H1 (cell line): ENCODE measurements around the gene HBQ1. TPM values are rescaled to one million over a fixed set of nuclear protein-coding genes. Genes with fewer than 3 reads are reported as not detected.
A peak's percentile ranks its signal among the peaks of the same experiment; 100 is the strongest.
"Not testable (repeated sequence)": the region's sequence is repeated elsewhere in the genome, so short reads cannot be mapped to it uniquely, and the experiment has no call there.

ENCODE experiments used
- CTCF ChIA-PET: fragments of 300-600 bp; sonication (Branson Sonifier 250); formaldehyde crosslinking; loops from one replicate; lab custom pipeline; 2021; ENCODE audit not compliant: partially characterized antibody; lab: Charles Lee
- POLR2A ChIA-PET: fragments of 300-600 bp; sonication (Branson Sonifier 250); formaldehyde crosslinking; loops from one replicate; lab custom pipeline; 2021; ENCODE audit warnings: inconsistent platforms; ENCODE audit not compliant: partially characterized antibody; lab: Charles Lee
- DNase-seq, 2 experiments: peaks; one replicate each; pipeline versions ENCODE4 v3.0.0 to v3.0.0-alpha.2; 2010 to 2022; ENCODE audit warnings: low spot score in 2 of 2, low read depth in 1 of 2, mixed read lengths in 1 of 2
- FAIRE-seq: peaks from 2 replicates; lab custom pipeline; 2011; peaks lifted over from hg19 to GRCh38; lab: Jason Lieb, UNC
- H2AFZ ChIP-seq: 2 replicates; pipeline ENCODE4 v1.8.1; 2012; ENCODE audit warnings: low read length, inconsistent platforms
- H2AK5ac ChIP-seq: 2 replicates; pipeline ENCODE4 v1.6.1; 2013; ENCODE audit warnings: low read depth, low read length
- H2BK120ac ChIP-seq: replicated peaks from 2 replicates; pipeline ENCODE3; 2013; ENCODE audit warnings: low read depth, low read length, inconsistent platforms
- H2BK12ac ChIP-seq: 2 replicates; pipeline ENCODE4 v1.6.1; 2013; ENCODE audit warnings: low read depth, low read length
- H2BK15ac ChIP-seq: 2 replicates; pipeline ENCODE4 v1.6.1; 2013; ENCODE audit warnings: low read length
- H2BK20ac ChIP-seq: 2 replicates; pipeline ENCODE4 v1.6.1; 2013; ENCODE audit warnings: low read length
- H2BK5ac ChIP-seq: 2 replicates; pipeline ENCODE4 v1.6.1; 2013; ENCODE audit warnings: low read depth, low read length
- H3K14ac ChIP-seq: 2 replicates; pipeline ENCODE4 v1.6.1; 2013; ENCODE audit warnings: inconsistent platforms; ENCODE audit not compliant: insufficient read length
- H3K18ac ChIP-seq: 2 replicates; pipeline ENCODE4 v1.6.1; 2013; ENCODE audit warnings: low read length; ENCODE audit errors: extremely low read depth
- H3K23ac ChIP-seq: 2 replicates; pipeline ENCODE4 v1.6.1; 2013; ENCODE audit warnings: inconsistent platforms; ENCODE audit not compliant: insufficient read length
- H3K23me2 ChIP-seq: 2 replicates; pipeline ENCODE4 v1.6.1; 2013; ENCODE audit warnings: low read depth, low read length
- H3K27ac ChIP-seq: 2 replicates; pipeline ENCODE4 v1.6.1; 2011; ENCODE audit warnings: low read depth, low read length, inconsistent platforms
- H3K27me3 ChIP-seq, 4 experiments: replicated peaks in 1 of 4; 1 replicate in 1 of 4; 2 replicates in 3 of 4; pipeline versions ENCODE4 v1.6.1 to v1.8.1; 2011 to 2013; ENCODE audit warnings: low read length in 3 of 4, mild to moderate bottlenecking in 3 of 4, inconsistent platforms in 2 of 4, mixed read lengths in 2 of 4, moderate library complexity in 1 of 4; ENCODE audit not compliant: control insufficient read depth in 3 of 4, insufficient read depth in 3 of 4; ENCODE audit errors: extremely low read depth in 1 of 4
- H3K36me3 ChIP-seq, 4 experiments: 2 replicates each; pipeline versions ENCODE4 v1.6.1 to v1.8.1; 2011 to 2013; ENCODE audit warnings: mild to moderate bottlenecking in 4 of 4, low read length in 3 of 4, moderate library complexity in 2 of 4, control low read depth in 1 of 4, inconsistent platforms in 1 of 4; ENCODE audit not compliant: insufficient read depth in 4 of 4, control insufficient read depth in 2 of 4
- H3K4ac ChIP-seq: replicated peaks from 2 replicates; pipeline ENCODE3; 2013; ENCODE audit warnings: low read length, low read depth, mixed read lengths, inconsistent platforms; ENCODE audit not compliant: insufficient read length
- H3K4me1 ChIP-seq, 4 experiments: replicated peaks in 1 of 4; 1 replicate in 1 of 4; 2 replicates in 3 of 4; pipeline versions ENCODE4 v1.6.1 to v1.8.1; 2011 to 2013; ENCODE audit warnings: low read length in 3 of 4, inconsistent platforms in 2 of 4, mixed read lengths in 1 of 4; ENCODE audit not compliant: insufficient read depth in 4 of 4, control insufficient read depth in 3 of 4
- H3K4me2 ChIP-seq, 2 experiments: 2 replicates each; pipeline versions ENCODE4 v1.6.1 to v1.8.1; 2011 to 2013; ENCODE audit warnings: low read depth in 2 of 2, low read length in 2 of 2, control low read depth in 1 of 2, inconsistent platforms in 1 of 2, mild to moderate bottlenecking in 1 of 2; ENCODE audit not compliant: insufficient read depth in 1 of 2
- H3K4me3 ChIP-seq, 4 experiments: fragments of 200-600, 300-600 bp in 1 of 4; sonication (generic), shearing (Covaris generic), sonication (Bioruptor Twin) in 1 of 4; 2 replicates each; pipeline versions ENCODE4 v1.5.1 to v1.8.1; 2011 to 2016; ENCODE audit warnings: low read length in 4 of 4, low read depth in 3 of 4, control low read depth in 2 of 4, inconsistent platforms in 2 of 4, mild to moderate bottlenecking in 2 of 4, mixed read lengths in 1 of 4, moderate library complexity in 1 of 4; ENCODE audit not compliant: insufficient read depth in 2 of 4; ENCODE audit errors: extremely low read depth in 1 of 4
- H3K56ac ChIP-seq: replicated peaks from 2 replicates; pipeline ENCODE3; 2013; ENCODE audit warnings: low read depth, mild to moderate bottlenecking, mixed read lengths, low read length, inconsistent platforms; ENCODE audit not compliant: insufficient read length
- H3K79me1 ChIP-seq: 2 replicates; pipeline ENCODE4 v1.6.1; 2013; ENCODE audit warnings: low read depth, low read length, control low read depth
- H3K79me2 ChIP-seq, 2 experiments: 2 replicates each; pipeline versions ENCODE4 v1.6.1 to v1.8.1; 2012 to 2013; ENCODE audit warnings: low read length in 2 of 2, mild to moderate bottlenecking in 2 of 2, inconsistent platforms in 1 of 2; ENCODE audit not compliant: insufficient read depth in 2 of 2, control insufficient read depth in 1 of 2
- H3K9ac ChIP-seq, 4 experiments: replicated peaks in 1 of 4; 1 replicate in 1 of 4; 2 replicates in 3 of 4; pipeline versions ENCODE4 v1.6.1 to v1.8.1; 2011 to 2013; ENCODE audit warnings: low read depth in 3 of 4, low read length in 3 of 4, control low read depth in 2 of 4, mild to moderate bottlenecking in 2 of 4, moderate library complexity in 2 of 4, inconsistent platforms in 1 of 4; ENCODE audit errors: extremely low read depth in 1 of 4
- H3K9me3 ChIP-seq, 2 experiments: 2 replicates each; pipeline versions ENCODE4 v1.6.1 to v1.8.1; 2012 to 2013; ENCODE audit warnings: mild to moderate bottlenecking in 2 of 2, moderate library complexity in 2 of 2, control low read depth in 1 of 2, inconsistent platforms in 1 of 2, low read depth in 1 of 2, low read length in 1 of 2, mixed read lengths in 1 of 2; ENCODE audit not compliant: insufficient read depth in 2 of 2
- H4K20me1 ChIP-seq, 2 experiments: replicated peaks in 1 of 2; 2 replicates each; pipeline versions ENCODE3 to v1.8.1; 2011 to 2013; ENCODE audit warnings: inconsistent platforms in 2 of 2, low read length in 2 of 2, mild to moderate bottlenecking in 1 of 2; ENCODE audit not compliant: insufficient read depth in 2 of 2, control insufficient read depth in 1 of 2
- H4K5ac ChIP-seq: 2 replicates; pipeline ENCODE4 v1.6.1; 2013; ENCODE audit warnings: low read length, low read depth, mixed read lengths, inconsistent platforms; ENCODE audit not compliant: insufficient read length
- H4K8ac ChIP-seq: 2 replicates; pipeline ENCODE4 v1.8.0; 2013; ENCODE audit warnings: mild to moderate bottlenecking, moderate library complexity, low read length, inconsistent platforms; ENCODE audit not compliant: insufficient read depth; ENCODE audit errors: extremely low read depth
- H4K91ac ChIP-seq: replicated peaks from 2 replicates; pipeline ENCODE3; 2013; ENCODE audit warnings: low read length, mixed read lengths, inconsistent platforms; ENCODE audit not compliant: insufficient read length
- EZH2 ChIP-seq: fragments of 200-600 bp; sonication (generic); IDR thresholded peaks from 2 replicates; pipeline ENCODE4 v1.7.1; 2012; ENCODE audit warnings: low read depth, mild to moderate bottlenecking, moderate library complexity, low read length, inconsistent platforms; ENCODE audit not compliant: severe bottlenecking
- SUZ12 ChIP-seq: fragments of 200-600 bp; sonication (generic); IDR thresholded peaks from 2 replicates; pipeline ENCODE4 v1.6.1; 2012; ENCODE audit warnings: mild to moderate bottlenecking, inconsistent platforms, low read length, moderate library complexity, mixed read lengths
- WGBS, 2 experiments: shearing (Covaris generic) in 1 of 2; methylation state at CpG; one replicate each; pipeline versions ENCODE4 v1.1.6 to v1.1.7; 2013 to 2015; ENCODE audit warnings: low lambda C conversion rate in 2 of 2, mixed read lengths in 2 of 2, inconsistent platforms in 1 of 2, low coverage in 1 of 2, missing lambda C conversion rate in 1 of 2; ENCODE audit not compliant: insufficient replicate concordance in 2 of 2, insufficient coverage in 1 of 2, insufficient read length in 1 of 2; ENCODE audit errors: extremely low coverage in 1 of 2, missing lambda C conversion rate in 1 of 2; 5-methylcytosine and 5-hydroxymethylcytosine counted together
- polyA plus RNA-seq, 7 experiments: library from polyadenylated mRNA; depleted of rRNA in 3 of 7; stranded (reverse) in 5 of 7; unstranded in 2 of 7; fragments of >200 nt in 5 of 7; fragments of 200-250 nt in 2 of 7; gene quantifications; 1 replicate in 5 of 7; 2 replicates in 1 of 7; 4 replicates in 1 of 7; pipeline versions ENCODE4 v1.2.1 to v1.2.3, GENCODE V29; 2011 to 2013; ENCODE audit warnings: missing spikeins in 2 of 7, mixed read lengths in 2 of 7
- total RNA-seq: library from RNA; stranded (reverse); fragmentation: NEBNext Ultra II Directional; extraction: Animal tissue kit (Norgen Biotek cat#: 25700); gene quantifications from 2 replicates; pipeline ENCODE4 v1.2.1, GENCODE V29; 2021

Gene HBQ1
- total and polyA plus RNA-seq, 2 of the 8 experiments (the other 6 are each of a cell fraction or from before 2014, with no cell fraction given) = 2.9 to 17.1 TPM

GRCh38 chr16:176477-177382 is 3.5 kb upstream of the HBQ1 start, which contains the start of gene HBA1:
TSS of gene HBA1 (plus strand) at chr16:176680. CDS start at chr16:176717, 37 bp downstream.
- not testable (repeated sequence) for H3K23me2 ChIP-seq, H2AK5ac ChIP-seq, H3K9me3 ChIP-seq, DNase-seq, H3K4me1 ChIP-seq, H3K14ac ChIP-seq, H2AFZ ChIP-seq, H3K27ac ChIP-seq, H4K91ac ChIP-seq, H4K5ac ChIP-seq, H3K9ac ChIP-seq, H3K36me3 ChIP-seq, H2BK15ac ChIP-seq, H3K79me2 ChIP-seq, H2BK5ac ChIP-seq, H2BK20ac ChIP-seq, H3K56ac ChIP-seq, FAIRE-seq, H3K79me1 ChIP-seq, H3K18ac ChIP-seq, H3K23ac ChIP-seq, H2BK120ac ChIP-seq, H4K8ac ChIP-seq, H3K4ac ChIP-seq
- peak within 1 kb of the TSS in 1 of 4 experiments; percentile 40; a peak in 1 of 8 replicates for H3K4me3 ChIP-seq
- TF ChIP-seq SUZ12 (peak; percentile 66), EZH2 (peak; percentile 82)
- peak within 1 kb of the TSS in 1 of 2 experiments; percentile 53; a peak in 1 of 4 replicates for H3K4me2 ChIP-seq
- WGBS, 2 experiments = 5% methylated on average over 21 of the region's 88 CpGs; no CpG with 5 or more reads in 1 of the 2 experiments
- H3K27me3 ChIP-seq = peaks cover 56 to 80% (median 72%) of the 10 kb centered on the region in 4 experiments
- peaks cover 10 to 19% of the 10 kb centered on the region in 2 experiments for H4K20me1 ChIP-seq
- ChIA-PET POLR2A (interaction anchor here (2.3 kb wide), 1 partner anchor 10 kb away, joined by 16 read pairs; the partner anchor contains the start of gene HBM), CTCF (interaction anchor here (0.7 to 2.5 kb wide), 4 partner anchors 9 to 111 kb away, joined by 3 to 14 read pairs (median 5); no protein-coding TSS in a partner anchor)
- peak within 1 kb of the TSS; percentile 76; the same call in 1 of the 2 replicates for H2BK12ac ChIP-seq
